Stimulated activated CD4-positive, alpha-beta T cell treated with anti-CD3 and anti-CD28 coated beads, Interleukin-12 subunit alpha, Interleukin-12 subunit beta, amount 100 ng/mL, for 4 hours (primary cell): ENCODE data around the gene CSTF2.
A peak's percentile ranks its signal among the peaks of the same experiment; 100 is the strongest.
"Not testable (repeated sequence)": the region's sequence is repeated elsewhere in the genome, so short reads cannot be mapped to it uniquely, and the experiment has no call there.

Experiments
- DNase-seq: peaks from one replicate; pipeline ENCODE4 v3.0.0-alpha.2; 2020

Gene CSTF2

GRCh38 chrX:100819837-100820666, at the start of gene CSTF2:
CSTF2 (plus strand) TSS chrX:100820391; CDS start chrX:100820417, 26 bp downstream.
- DNase-seq = peak; percentile 67

GRCh38 chrX:100796371-100796770, 23.8 kb upstream of the CSTF2 start:
- DNase-seq = not testable (repeated sequence)

- no peak for DNase-seq
These were observed 22.8 kb upstream of the CSTF2 start for GRCh38 chrX:100797359-100797758.

- DNase-seq = no peak
These were observed 21.5 kb upstream of the CSTF2 start for GRCh38 chrX:100798484-100799214.

- no peak for DNase-seq
These were observed 17.3 kb upstream of the CSTF2 start for GRCh38 chrX:100802843-100803242.

GRCh38 chrX:100804780-100805179, 15.4 kb upstream of the CSTF2 start:
- DNase-seq = no peak

GRCh38 chrX:100808265-100808664, 11.9 kb upstream of the CSTF2 start:
- not testable (repeated sequence) for DNase-seq

GRCh38 chrX:100812216-100813158, 7.7 kb upstream of the CSTF2 start:
- no peak for DNase-seq

- DNase-seq = no peak
These were observed 2.9 kb upstream of the CSTF2 start for GRCh38 chrX:100817340-100817739.

GRCh38 chrX:100819534-100819836, 706 bp upstream of the CSTF2 start:
- peak; percentile 39 for DNase-seq

- DNase-seq = no peak
These were observed 9.5 kb downstream of the CSTF2 start for GRCh38 chrX:100829730-100830129.

GRCh38 chrX:100830143-100830542, 10.0 kb downstream of the CSTF2 start:
- DNase-seq = no peak

- DNase-seq = no peak
These were observed 10.4 kb downstream of the CSTF2 start for GRCh38 chrX:100830547-100830946.

GRCh38 chrX:100831219-100831946, 11.2 kb downstream of the CSTF2 start:
- no peak for DNase-seq

GRCh38 chrX:100850317-100850716, 30.1 kb downstream of the CSTF2 start:
- no peak for DNase-seq

GRCh38 chrX:100852810-100853209, 32.6 kb downstream of the CSTF2 start:
- DNase-seq = no peak

- no peak for DNase-seq
These were observed 43.2 kb downstream of the CSTF2 start for GRCh38 chrX:100863326-100863864.

- DNase-seq = no peak
These were observed 44.6 kb downstream of the CSTF2 start for GRCh38 chrX:100864657-100865391.

- no peak for DNase-seq
These were observed 48.1 kb downstream of the CSTF2 start for GRCh38 chrX:100868273-100868672.

GRCh38 chrX:100870527-100870926, 50.3 kb downstream of the CSTF2 start:
- no peak for DNase-seq
